Ectodermal cell (in vitro differentiated cells): ENCODE measurements around the gene PRDM11.

ENCODE experiments used
- H3K27ac ChIP-seq: 2 replicates; pipeline ENCODE4 v1.7.0; 2013; ENCODE audit warnings: mild to moderate bottlenecking, low read depth, low read length; ENCODE audit not compliant: insufficient read depth, poor library complexity, severe bottlenecking
- H3K27me3 ChIP-seq: 2 replicates; pipeline ENCODE4 v1.7.0; 2013; ENCODE audit warnings: mild to moderate bottlenecking, low read length; ENCODE audit not compliant: insufficient read depth, control insufficient read depth, poor library complexity, severe bottlenecking
- H3K36me3 ChIP-seq: one replicate; pipeline ENCODE4 v1.7.0; 2013; ENCODE audit warnings: low read length; ENCODE audit not compliant: control insufficient read depth, insufficient read depth
- H3K4me1 ChIP-seq: one replicate; pipeline ENCODE4 v1.7.0; 2013; ENCODE audit warnings: low read length; ENCODE audit not compliant: control insufficient read depth, insufficient read depth
- H3K4me3 ChIP-seq: 2 replicates; pipeline ENCODE4 v1.7.0; 2013; ENCODE audit warnings: low read depth, low read length, control low read depth; ENCODE audit not compliant: insufficient read depth
- H3K9me3 ChIP-seq: 2 replicates; pipeline ENCODE4 v1.7.0; 2013; ENCODE audit warnings: mild to moderate bottlenecking, low read length, moderate library complexity; ENCODE audit not compliant: control insufficient read depth
- WGBS, 2 experiments: methylation state at CpG; one replicate each; pipeline ENCODE4 v1.1.7; 2013; ENCODE audit warnings: missing lambda C conversion rate in 2 of 2; 5-methylcytosine and 5-hydroxymethylcytosine counted together

Gene PRDM11

GRCh38 chr11:45185228-45185729 is 38.8 kb downstream of the PRDM11 start:
- peaks cover 7% of the 10 kb centered on the region for H3K4me1 ChIP-seq
- no peak overlapping the region for H3K4me3 ChIP-seq
- H3K27me3 ChIP-seq = no peaks in the 10 kb centered on the region
- H3K27ac ChIP-seq = no peak overlapping the region
- no peaks in the 10 kb centered on the region for H3K9me3 ChIP-seq
- H3K36me3 ChIP-seq = no peaks in the 10 kb centered on the region

- 92 to 94% methylated on average over 3 of the region's 3 CpGs for WGBS, 2 experiments
- Histone ChIP-seq H3K9me3 (no peaks in the 10 kb centered on the region), H3K27me3 (no peaks in the 10 kb centered on the region), H3K36me3 (no peaks in the 10 kb centered on the region), H3K27ac (no peak overlapping the region), H3K4me1 (no peaks in the 10 kb centered on the region), H3K4me3 (no peak overlapping the region)
Observed at GRCh38 chr11:45187375-45187774, 40.9 kb downstream of the PRDM11 start.

DNA sequence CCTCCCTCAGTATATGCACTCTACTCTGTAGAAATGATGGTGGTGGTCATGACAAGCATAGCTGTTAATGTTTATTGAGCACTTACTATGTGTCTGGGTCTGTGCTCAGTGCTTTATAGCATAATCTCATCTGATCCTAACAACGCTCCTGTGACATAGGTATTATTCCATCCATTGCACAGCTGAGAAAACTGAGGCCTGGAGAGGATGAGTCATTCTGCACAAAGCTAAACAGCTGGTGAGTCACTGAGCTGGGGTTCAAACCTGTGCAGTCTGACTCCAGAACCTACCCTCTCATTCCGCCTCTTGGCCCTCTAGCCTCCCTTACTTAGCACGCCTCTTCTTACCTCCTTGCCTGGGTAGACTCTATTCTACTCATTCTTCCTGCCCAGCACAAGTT is 41.7 kb downstream of the PRDM11 start:
- 96% methylated on average over 3 of the region's 3 CpGs for WGBS, 2 experiments

DNA sequence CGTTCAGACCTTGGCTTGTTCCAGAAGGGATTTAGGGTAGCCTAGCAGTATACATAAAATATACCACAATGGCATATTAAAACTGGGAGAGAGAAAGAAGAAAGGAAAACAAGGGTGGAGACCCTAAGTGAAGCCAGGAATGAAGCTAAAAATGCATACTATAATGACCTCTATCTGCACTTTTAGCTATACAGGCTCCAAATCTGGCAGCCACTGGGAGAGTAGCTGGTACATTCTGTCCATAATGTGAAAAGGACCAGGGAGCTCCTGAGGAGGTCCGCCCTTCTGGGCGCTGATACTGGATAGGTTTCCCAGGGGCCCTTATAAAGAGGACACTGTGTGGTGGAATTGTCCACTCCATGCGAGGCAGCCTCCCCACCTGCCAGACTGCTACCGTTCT is 42.8 kb downstream of the PRDM11 start:
- H3K9me3 ChIP-seq = no peaks in the 10 kb centered on the region
- H3K4me1 ChIP-seq = no peaks in the 10 kb centered on the region
- H3K27ac ChIP-seq = no peak overlapping the region
- H3K4me3 ChIP-seq = no peak overlapping the region
- no peaks in the 10 kb centered on the region for H3K36me3 ChIP-seq
- 95 to 97% methylated on average over 5 of the region's 5 CpGs for WGBS, 2 experiments
- no peaks in the 10 kb centered on the region for H3K27me3 ChIP-seq

More for the DNA sequence above, 41.7 kb downstream of the PRDM11 start:
- no peak overlapping the region for H3K27ac ChIP-seq
- no peaks in the 10 kb centered on the region for H3K4me1 ChIP-seq
- no peaks in the 10 kb centered on the region for H3K9me3 ChIP-seq
- no peaks in the 10 kb centered on the region for H3K27me3 ChIP-seq
- H3K4me3 ChIP-seq = no peak overlapping the region
- no peaks in the 10 kb centered on the region for H3K36me3 ChIP-seq

DNA sequence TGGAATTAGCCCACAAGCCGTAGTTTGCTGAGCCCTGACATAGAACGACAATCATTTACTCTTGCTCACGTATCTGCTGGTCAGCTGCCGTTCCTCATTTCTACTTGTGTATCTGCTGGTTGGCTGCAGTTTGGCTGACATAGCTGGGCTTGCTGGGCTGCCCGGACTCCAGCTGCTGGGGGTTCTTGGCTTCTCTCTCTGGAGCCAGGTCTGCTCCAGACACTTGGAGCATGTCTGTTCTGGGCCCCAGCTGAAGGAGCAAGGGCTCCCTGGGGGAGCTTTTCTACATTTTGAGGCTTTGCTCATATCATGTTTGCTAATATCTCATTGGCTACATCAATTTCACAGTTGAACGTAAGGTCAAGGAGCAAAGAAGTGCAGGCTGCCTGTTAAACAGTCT is 47.3 kb downstream of the PRDM11 start:
- Histone ChIP-seq H3K4me3 (no peak overlapping the region), H3K27ac (no peak overlapping the region), H3K4me1 (no peaks in the 10 kb centered on the region), H3K36me3 (no peaks in the 10 kb centered on the region), H3K9me3 (no peaks in the 10 kb centered on the region), H3K27me3 (no peaks in the 10 kb centered on the region)
- WGBS, 2 experiments = 94 to 96% methylated on average over 6 of the region's 6 CpGs

GRCh38 chr11:45204761-45205160 is 58.3 kb downstream of the PRDM11 start:
- 69 to 70% methylated on average over 8 of the region's 8 CpGs for WGBS, 2 experiments

GRCh38 chr11:45205978-45206377 is 59.5 kb downstream of the PRDM11 start:
- Histone ChIP-seq H3K9me3 (no peaks in the 10 kb centered on the region), H3K27ac (no peak overlapping the region), H3K4me3 (no peak overlapping the region), H3K27me3 (no peaks in the 10 kb centered on the region), H3K4me1 (peaks cover 17% of the 10 kb centered on the region), H3K36me3 (no peaks in the 10 kb centered on the region)
- 67% methylated on average over 7 of the region's 7 CpGs for WGBS, 2 experiments

More at GRCh38 chr11:45204761-45205160, 58.3 kb downstream of the PRDM11 start:
- peaks cover 6% of the 10 kb centered on the region for H3K4me1 ChIP-seq
- no peaks in the 10 kb centered on the region for H3K36me3 ChIP-seq
- no peaks in the 10 kb centered on the region for H3K9me3 ChIP-seq
- H3K4me3 ChIP-seq = no peak overlapping the region
- no peak overlapping the region for H3K27ac ChIP-seq
- no peaks in the 10 kb centered on the region for H3K27me3 ChIP-seq

GRCh38 chr11:45208135-45208534 is 61.7 kb downstream of the PRDM11 start:
- H3K9me3 ChIP-seq = no peaks in the 10 kb centered on the region
- no peak overlapping the region for H3K27ac ChIP-seq
- no peaks in the 10 kb centered on the region for H3K27me3 ChIP-seq
- no peaks in the 10 kb centered on the region for H3K36me3 ChIP-seq
- WGBS, 2 experiments = 89 to 91% methylated on average over 8 of the region's 8 CpGs
- H3K4me1 ChIP-seq = peaks cover 17% of the 10 kb centered on the region
- no peak overlapping the region for H3K4me3 ChIP-seq

DNA sequence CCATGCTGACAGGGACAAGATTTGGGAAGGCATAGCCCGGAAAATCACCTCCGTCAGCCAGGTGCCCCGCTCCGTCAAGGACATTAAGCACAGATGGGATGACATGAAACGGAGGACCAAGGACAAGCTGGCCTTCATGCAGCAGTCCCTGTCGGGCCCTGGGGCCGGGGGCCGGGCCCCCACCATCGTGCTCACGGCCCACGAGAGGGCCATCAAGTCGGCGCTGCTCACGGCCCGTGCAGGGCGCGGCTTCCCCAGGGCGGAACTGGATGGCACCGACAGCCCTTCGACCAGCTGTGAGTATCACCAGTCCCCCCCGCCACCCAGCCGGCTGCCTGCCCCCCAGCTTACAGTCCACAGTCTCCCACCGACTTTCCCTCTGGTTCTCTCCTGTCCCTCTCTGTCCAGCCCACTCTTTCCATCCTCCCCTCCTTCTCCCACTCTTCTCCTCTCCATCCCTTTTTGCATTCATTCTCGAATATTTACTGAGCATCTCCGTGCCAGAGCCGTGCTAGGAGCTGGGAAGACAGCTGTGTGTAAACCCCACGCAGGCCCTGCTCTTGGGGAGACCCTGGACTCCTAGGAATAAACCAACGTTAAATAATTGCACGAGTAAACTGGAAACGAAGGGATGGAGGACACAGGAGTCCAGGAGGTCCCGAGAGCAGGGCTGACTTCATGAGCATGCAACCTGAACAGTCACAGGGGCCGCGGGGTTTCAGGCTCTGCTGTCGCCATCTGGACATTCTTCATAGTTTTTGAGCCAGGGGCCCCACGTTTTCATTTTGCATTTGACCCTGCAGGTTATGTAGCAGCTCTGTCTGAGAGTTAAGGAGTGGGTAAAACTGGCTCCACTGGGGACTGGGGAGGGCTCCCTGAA is 62.8 kb downstream of the PRDM11 start:
- WGBS, 2 experiments = 89 to 91% methylated on average over 35 of the region's 35 CpGs
- no peak overlapping the region for H3K4me3 ChIP-seq
- H3K27ac ChIP-seq = peak overlapping the region; percentile 8

DNA sequence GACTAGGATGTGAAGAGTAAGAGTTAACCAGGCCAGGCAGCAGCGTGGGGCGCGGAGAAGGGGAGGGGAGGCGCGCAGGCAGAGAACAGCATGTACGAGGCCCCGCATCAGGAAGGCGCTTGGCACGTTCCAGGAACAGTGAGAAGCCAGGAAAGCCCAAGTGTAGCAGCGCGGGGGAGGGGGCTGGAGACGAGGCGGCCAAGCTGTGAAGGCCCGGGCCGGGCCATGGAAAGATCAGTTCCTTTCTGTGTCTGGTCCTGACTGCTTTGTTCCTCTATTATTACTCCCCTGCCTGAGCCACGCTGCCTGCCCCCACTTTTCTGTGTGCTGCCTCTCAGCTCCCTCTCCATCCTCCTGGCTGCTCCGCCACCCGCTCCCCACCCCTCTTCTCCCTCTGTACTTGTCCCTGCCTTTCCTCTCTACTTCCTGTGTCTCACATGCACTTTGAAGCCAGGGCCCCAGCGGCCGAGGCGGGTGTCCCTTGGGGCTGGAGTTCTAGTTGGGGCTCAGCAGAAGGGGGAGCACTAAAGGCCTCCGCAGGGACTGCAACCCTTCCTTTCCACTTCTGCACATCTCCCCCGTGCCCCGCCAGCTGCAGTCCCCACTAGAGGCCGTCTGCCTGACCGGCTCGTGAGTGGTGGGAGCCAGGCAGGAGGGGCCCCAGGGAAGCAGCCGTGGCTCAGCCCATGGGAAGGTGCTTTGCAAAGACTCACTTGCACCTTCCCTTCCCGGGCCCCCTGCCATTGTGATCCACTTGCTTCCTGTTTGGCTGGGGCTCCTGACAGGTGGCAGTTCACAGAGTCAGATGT is 63.7 kb downstream of the PRDM11 start:
- Histone ChIP-seq H3K27me3 (no peaks in the 10 kb centered on the region), H3K36me3 (no peaks in the 10 kb centered on the region), H3K4me3 (no peak overlapping the region), H3K27ac (peak overlapping the region; percentile 8), H3K9me3 (no peaks in the 10 kb centered on the region), H3K4me1 (peaks cover 17% of the 10 kb centered on the region)
- 28 to 33% methylated on average over 29 of the region's 29 CpGs for WGBS, 2 experiments

More for the DNA sequence above, 62.8 kb downstream of the PRDM11 start:
- Histone ChIP-seq H3K9me3 (no peaks in the 10 kb centered on the region), H3K4me1 (peaks cover 17% of the 10 kb centered on the region), H3K36me3 (no peaks in the 10 kb centered on the region), H3K27me3 (no peaks in the 10 kb centered on the region)
